Measurements from ENCODE around the gene GFAP.

- TF ChIP-seq POLR2A (IDR thresholded peaks at IDR 0.05; ENCODE audit: low read depth, low read length) (no peak), POLR2AphosphoS5 (IDR thresholded peaks at IDR 0.05; ENCODE audit: low read depth, low read length) (no peak)
These were observed 11.0 kb downstream of the GFAP start for GRCh38 chr17:44904001-44904984.
